GM23248 (cell line): ENCODE measurements around the gene PELI2. TPM values are rescaled to one million over a fixed set of nuclear protein-coding genes. Genes with fewer than 3 reads are reported as not detected.
A peak's percentile ranks its signal among the peaks of the same experiment; 100 is the strongest.

Source experiments
- DNase-seq: peaks from one replicate; pipeline ENCODE4 v3.0.0-alpha.2; 2015
- H2AFZ ChIP-seq: fragments of 200-600 bp; sonication (generic); 2 replicates; pipeline ENCODE4 v1.6.1; 2016; ENCODE audit warnings: antibody characterized with exemption
- H3F3A ChIP-seq: fragments of 200-600 bp; sonication (generic); 2 replicates; pipeline ENCODE4 v1.6.1; 2016; ENCODE audit warnings: mild to moderate bottlenecking, antibody characterized with exemption, mixed run types; ENCODE audit not compliant: insufficient read depth
- H3K27ac ChIP-seq: fragments of 200-600 bp; sonication (generic); 2 replicates; pipeline ENCODE4 v1.5.1; 2016; ENCODE audit warnings: mild to moderate bottlenecking
- H3K27me3 ChIP-seq: fragments of 200-600 bp; sonication (generic); replicated peaks from 2 replicates; pipeline ENCODE4 v1.6.1; 2016; ENCODE audit warnings: mild to moderate bottlenecking; ENCODE audit not compliant: insufficient read depth
- H3K36me3 ChIP-seq: fragments of 200-600 bp; sonication (generic); 2 replicates; pipeline ENCODE4 v1.6.1; 2016; ENCODE audit warnings: low read depth, mild to moderate bottlenecking
- H3K4me1 ChIP-seq: fragments of 200-600 bp; sonication (generic); 2 replicates; pipeline ENCODE4 v1.6.1; 2016; ENCODE audit warnings: mild to moderate bottlenecking; ENCODE audit not compliant: insufficient read depth
- H3K4me2 ChIP-seq: fragments of 200-600 bp; sonication (generic); one replicate; pipeline ENCODE4 v1.6.1; 2016; ENCODE audit warnings: mild to moderate bottlenecking; ENCODE audit not compliant: unreplicated experiment
- H3K4me3 ChIP-seq: fragments of 200-600 bp; sonication (generic); 2 replicates; pipeline ENCODE4 v1.5.1; 2016; ENCODE audit warnings: mild to moderate bottlenecking
- H3K79me2 ChIP-seq: fragments of 200-600 bp; sonication (generic); 2 replicates; pipeline ENCODE4 v1.6.1; 2016; ENCODE audit warnings: mild to moderate bottlenecking; ENCODE audit not compliant: insufficient read depth
- H3K9ac ChIP-seq: fragments of 200-600 bp; sonication (generic); 2 replicates; pipeline ENCODE4 v1.6.1; 2016; ENCODE audit warnings: mild to moderate bottlenecking
- H3K9me2 ChIP-seq: fragments of 200-600 bp; sonication (generic); 2 replicates; pipeline ENCODE4 v1.6.1; 2016; ENCODE audit warnings: mixed run types, mild to moderate bottlenecking, moderate library complexity; ENCODE audit not compliant: insufficient read depth
- H3K9me3 ChIP-seq: fragments of 200-600 bp; sonication (generic); one replicate; pipeline ENCODE4 v1.6.1; 2017; ENCODE audit warnings: low read depth
- H4K20me1 ChIP-seq: fragments of 200-600 bp; sonication (generic); 2 replicates; pipeline ENCODE4 v1.6.0; 2016; ENCODE audit not compliant: insufficient read depth
- EZH2 ChIP-seq: fragments of 200-600 bp; sonication (generic); IDR thresholded peaks from 2 replicates; pipeline ENCODE4 v1.6.1; 2018; ENCODE audit warnings: antibody characterized with exemption, mild to moderate bottlenecking; ENCODE audit not compliant: insufficient read depth, poor library complexity, severe bottlenecking
- EZH2phosphoT487 ChIP-seq: fragments of 200-600 bp; sonication (generic); IDR thresholded peaks from 2 replicates; pipeline ENCODE4 v1.6.1; 2018; ENCODE audit warnings: antibody characterized with exemption, moderate library complexity, mild to moderate bottlenecking, low read depth; ENCODE audit not compliant: insufficient read depth
- WGBS, 2 experiments: methylation state at CpG; one replicate each; pipeline ENCODE4 v1.1.6; 2015 to 2017; ENCODE audit warnings: low lambda C conversion rate in 2 of 2, low coverage in 1 of 2; ENCODE audit errors: missing lambda C conversion rate in 2 of 2; 5-methylcytosine and 5-hydroxymethylcytosine counted together
- in situ Hi-C: fragments of 300-500 bp; cut with MboI; formaldehyde crosslinking; loops from 2 replicates; pipeline ENCODE4 v1.15.0; 2020
- polyA plus RNA-seq: library from polyadenylated mRNA; unstranded; fragments of >200 nt; fragmentation: Nextera tagmentation; extraction: Ambion mirVana; gene quantifications from 2 replicates; pipeline ENCODE4 v1.2.1, GENCODE V29; 2016
- total RNA-seq: library from RNA; depleted of rRNA; stranded (reverse); fragments of >200 nt; shearing (Covaris generic); gene quantifications from 2 replicates; pipeline ENCODE4 v1.2.3, GENCODE V29; 2014

The PELI2 gene
- total and polyA plus RNA-seq, 2 experiments from 2014 or later: 1.2 to 1.3 TPM

- no peak overlapping the region for H2AFZ ChIP-seq
- H3K4me1 ChIP-seq: peaks cover 47% of the 10 kb centered on the region
- H3K4me2 ChIP-seq: peak overlapping the region; percentile 63
Observed at GRCh38 chr14:56273155-56273554, 154.9 kb downstream of the PELI2 start.

GRCh38 chr14:56273951-56274350, 155.7 kb downstream of the PELI2 start:
- H3K9ac ChIP-seq: no peak overlapping the region
- in situ Hi-C loops: no loop called here
- H3K79me2 ChIP-seq: no peaks in the 10 kb centered on the region
- WGBS, 2 experiments: 70 to 71% methylated on average over 6 of the region's 6 CpGs
- no peak for TF ChIP-seq EZH2phosphoT487
- no peak for TF ChIP-seq EZH2
- no peaks in the 10 kb centered on the region for H3K36me3 ChIP-seq
- H3K9me2 ChIP-seq: no peaks in the 10 kb centered on the region
- DNase-seq: peak; percentile 11
- H3K9me3 ChIP-seq: no peaks in the 10 kb centered on the region
- peak overlapping the region; percentile 63 for H3K4me2 ChIP-seq
- H3K4me1 ChIP-seq: peaks cover 40% of the 10 kb centered on the region
- H3K27me3 ChIP-seq: no peaks in the 10 kb centered on the region
- H3K27ac ChIP-seq: peak overlapping the region; percentile 70
- H3F3A ChIP-seq: peaks cover 34% of the 10 kb centered on the region
- H2AFZ ChIP-seq: no peak overlapping the region
- H4K20me1 ChIP-seq: no peaks in the 10 kb centered on the region
- H3K4me3 ChIP-seq: no peak overlapping the region

More at GRCh38 chr14:56273155-56273554, 154.9 kb downstream of the PELI2 start:
- DNase-seq: peak; percentile 93
- WGBS, 2 experiments: 2 to 8% methylated on average over 3 of the region's 3 CpGs
- no peaks in the 10 kb centered on the region for H3K9me3 ChIP-seq
- no peaks in the 10 kb centered on the region for H4K20me1 ChIP-seq
- H3K9ac ChIP-seq: peak overlapping the region; percentile 9; the same call in 1 of the 2 replicates
- no peak overlapping the region for H3K4me3 ChIP-seq
- TF ChIP-seq EZH2: no peak
- no peak for TF ChIP-seq EZH2phosphoT487
- H3K9me2 ChIP-seq: no peaks in the 10 kb centered on the region
- H3F3A ChIP-seq: peaks cover 39% of the 10 kb centered on the region
- peak overlapping the region; percentile 70 for H3K27ac ChIP-seq
- in situ Hi-C loops: no loop called here
- no peaks in the 10 kb centered on the region for H3K36me3 ChIP-seq
- H3K27me3 ChIP-seq: no peaks in the 10 kb centered on the region
- no peaks in the 10 kb centered on the region for H3K79me2 ChIP-seq

GRCh38 chr14:56274556-56274955, 156.3 kb downstream of the PELI2 start:
- peak; percentile 62 for DNase-seq
- peak overlapping the region; percentile 63 for H3K4me2 ChIP-seq
- in situ Hi-C loops: no loop called here

GRCh38 chr14:56276108-56276507, 157.9 kb downstream of the PELI2 start:
- Histone ChIP-seq H3K4me1 (peaks cover 37% of the 10 kb centered on the region), H3K9me2 (no peaks in the 10 kb centered on the region), H3K4me3 (no peak overlapping the region), H3K79me2 (no peaks in the 10 kb centered on the region), H3K36me3 (no peaks in the 10 kb centered on the region), H3K27me3 (no peaks in the 10 kb centered on the region), H3F3A (peaks cover 29% of the 10 kb centered on the region), H3K9ac (no peak overlapping the region), H2AFZ (no peak overlapping the region), H3K9me3 (no peaks in the 10 kb centered on the region), H3K27ac (no peak overlapping the region), H3K4me2 (no peak overlapping the region), H4K20me1 (no peaks in the 10 kb centered on the region)
- no peak for DNase-seq
- no peak for TF ChIP-seq EZH2
- no peak for TF ChIP-seq EZH2phosphoT487
- in situ Hi-C loops: no loop called here
- 96 to 98% methylated on average over 5 of the region's 5 CpGs for WGBS, 2 experiments

More at GRCh38 chr14:56274556-56274955, 156.3 kb downstream of the PELI2 start:
- H3K4me3 ChIP-seq: no peak overlapping the region
- peaks cover 40% of the 10 kb centered on the region for H3K4me1 ChIP-seq
- no peaks in the 10 kb centered on the region for H3K9me3 ChIP-seq
- no peaks in the 10 kb centered on the region for H3K27me3 ChIP-seq
- no peak overlapping the region for H3K9ac ChIP-seq
- peaks cover 34% of the 10 kb centered on the region for H3F3A ChIP-seq
- H3K79me2 ChIP-seq: no peaks in the 10 kb centered on the region
- H4K20me1 ChIP-seq: no peaks in the 10 kb centered on the region
- no peaks in the 10 kb centered on the region for H3K36me3 ChIP-seq
- no peaks in the 10 kb centered on the region for H3K9me2 ChIP-seq
- H3K27ac ChIP-seq: peak overlapping the region; percentile 19; the same call in 1 of the 2 replicates
- 39 to 52% methylated on average over 1 of the region's 1 CpG for WGBS, 2 experiments
- TF ChIP-seq EZH2phosphoT487 (no peak), EZH2 (no peak)
- no peak overlapping the region for H2AFZ ChIP-seq
